Endodermal cell (in vitro differentiated cells): Measurements from ENCODE around the gene AGXT2. TPM values are rescaled to one million over a fixed set of nuclear protein-coding genes. Genes with fewer than 3 reads are reported as not detected.

Experiments
- DNase-seq: peaks from one replicate; pipeline ENCODE4 v3.0.0-alpha.2; 2017
- H3K27ac ChIP-seq: 2 replicates; pipeline ENCODE4 v1.5.1; 2013; ENCODE audit warnings: mild to moderate bottlenecking, low read depth, low read length, moderate library complexity
- H3K27me3 ChIP-seq: 2 replicates; pipeline ENCODE4 v1.6.1; 2013; ENCODE audit warnings: mild to moderate bottlenecking, low read length, moderate library complexity; ENCODE audit not compliant: insufficient read depth, control insufficient read depth, poor library complexity, severe bottlenecking
- H3K36me3 ChIP-seq: 2 replicates; pipeline ENCODE4 v1.7.0; 2013; ENCODE audit warnings: mild to moderate bottlenecking, low read length, moderate library complexity; ENCODE audit not compliant: control insufficient read depth, insufficient read depth
- H3K4me1 ChIP-seq: one replicate; pipeline ENCODE4 v1.7.0; 2013; ENCODE audit warnings: low read length; ENCODE audit not compliant: control insufficient read depth, insufficient read depth
- H3K4me3 ChIP-seq: 2 replicates; pipeline ENCODE4 v1.5.1; 2013; ENCODE audit warnings: mild to moderate bottlenecking, low read length, moderate library complexity
- H3K9ac ChIP-seq: 2 replicates; pipeline ENCODE4 v1.6.1; 2013; ENCODE audit warnings: mild to moderate bottlenecking, low read length, moderate library complexity; ENCODE audit not compliant: poor library complexity, severe bottlenecking; ENCODE audit errors: extremely low read depth
- H3K9me3 ChIP-seq: 2 replicates; pipeline ENCODE4 v1.6.1; 2013; ENCODE audit warnings: mild to moderate bottlenecking, low read length, moderate library complexity; ENCODE audit not compliant: control insufficient read depth
- H3K27ac Mint-ChIP-seq: 2 replicates; pipeline ENCODE4 v1.8.0; 2020; ENCODE audit warnings: mixed read lengths
- H3K27me3 Mint-ChIP-seq: 2 replicates; pipeline ENCODE4 v1.8.0; 2021; ENCODE audit warnings: mild to moderate bottlenecking, mixed read lengths; ENCODE audit not compliant: insufficient read depth
- H3K36me3 Mint-ChIP-seq: 2 replicates; pipeline ENCODE4 v1.8.0; 2020; ENCODE audit warnings: low read depth, mixed read lengths
- H3K4me1 Mint-ChIP-seq: 2 replicates; pipeline ENCODE4 v1.8.0; 2020; ENCODE audit warnings: mixed read lengths
- H3K4me3 Mint-ChIP-seq: 2 replicates; pipeline ENCODE4 v1.8.0; 2020; ENCODE audit warnings: mild to moderate bottlenecking, moderate library complexity, mixed read lengths
- H3K9me3 Mint-ChIP-seq: 2 replicates; pipeline ENCODE4 v1.8.0; 2020; ENCODE audit warnings: mild to moderate bottlenecking, mixed read lengths
- CTCF ChIP-seq: fragments of 200-600 bp; sonication (generic); conservative IDR thresholded peaks from 2 replicates; pipeline ENCODE4 v1.5.0; 2021; ENCODE audit warnings: antibody characterized with exemption, mild to moderate bottlenecking
- WGBS, 2 experiments: methylation state at CpG; one replicate each; pipeline versions ENCODE4 v1.1.5 to v1.1.7; 2013; ENCODE audit warnings: missing lambda C conversion rate in 2 of 2, mixed read lengths in 1 of 2; ENCODE audit not compliant: insufficient coverage in 1 of 2, insufficient read length in 1 of 2; 5-methylcytosine and 5-hydroxymethylcytosine counted together
- total RNA-seq, 2 donors: library from RNA; stranded (reverse); fragmentation: NEBNext Ultra II Directional in 1 of 2; extraction: Animal tissue kit (Norgen Biotek cat#: 25700) in 1 of 2; gene quantifications; 2 replicates in 1 of 2; 3 replicates in 1 of 2; pipeline ENCODE4 v1.2.1, GENCODE V29; 2021

Gene AGXT2
- total RNA-seq, 2 donors from 2014 or later, result not detected

- WGBS, 2 experiments, result 80 to 100% methylated on average over 1 to 5 of the region's 5 CpGs
- no peak overlapping the region for H3K4me3 Mint-ChIP-seq
- H3K36me3 Mint-ChIP-seq, result no peaks in the 10 kb centered on the region
- Histone ChIP-seq H3K27me3 (no peaks in the 10 kb centered on the region), H3K4me1 (no peaks in the 10 kb centered on the region), H3K4me3 (no peak overlapping the region), H3K9me3 (no peaks in the 10 kb centered on the region), H3K27ac (no peak overlapping the region), H3K9ac (no peak overlapping the region), H3K36me3 (no peaks in the 10 kb centered on the region)
- H3K27me3 Mint-ChIP-seq, result no peaks in the 10 kb centered on the region
- no peak for TF ChIP-seq CTCF
- no peaks in the 10 kb centered on the region for H3K4me1 Mint-ChIP-seq
- no peak overlapping the region for H3K27ac Mint-ChIP-seq
- H3K9me3 Mint-ChIP-seq, result no peaks in the 10 kb centered on the region
- no peak for DNase-seq
These were observed 18.6 kb upstream of the AGXT2 start for GRCh38 chr5:35066260-35066795.

GRCh38 chr5:35063414-35063813 lies 15.7 kb upstream of the AGXT2 start:
- Histone ChIP-seq H3K36me3 (no peaks in the 10 kb centered on the region), H3K4me1 (no peaks in the 10 kb centered on the region), H3K9ac (no peak overlapping the region), H3K4me3 (no peak overlapping the region), H3K27ac (no peak overlapping the region), H3K27me3 (no peaks in the 10 kb centered on the region), H3K9me3 (no peaks in the 10 kb centered on the region)
- no peaks in the 10 kb centered on the region for H3K36me3 Mint-ChIP-seq
- no peak overlapping the region for H3K27ac Mint-ChIP-seq
- no peak overlapping the region for H3K4me3 Mint-ChIP-seq
- DNase-seq, result no peak
- whole genome bisulfite sequencing, 2 experiments, result 94 to 96% methylated on average over 2 to 4 of the region's 4 CpGs
- H3K9me3 Mint-ChIP-seq, result no peaks in the 10 kb centered on the region
- TF ChIP-seq CTCF, result no peak
- H3K27me3 Mint-ChIP-seq, result no peaks in the 10 kb centered on the region
- H3K4me1 Mint-ChIP-seq, result peaks cover 2% of the 10 kb centered on the region

GRCh38 chr5:35061211-35061770 lies 13.5 kb upstream of the AGXT2 start:
- H3K27ac ChIP-seq, result no peak overlapping the region
- H3K4me1 Mint-ChIP-seq, result peaks cover 2% of the 10 kb centered on the region
- H3K36me3 Mint-ChIP-seq, result no peaks in the 10 kb centered on the region
- no peak overlapping the region for H3K9ac ChIP-seq
- no peak for DNase-seq
- no peak overlapping the region for H3K27ac Mint-ChIP-seq
- no peaks in the 10 kb centered on the region for H3K27me3 ChIP-seq
- H3K4me3 Mint-ChIP-seq, result no peak overlapping the region
- 92% methylated on average over 2 of the region's 2 CpGs; no CpG with 5 or more reads in 1 of the 2 experiments for WGBS, 2 experiments
- H3K36me3 ChIP-seq, result no peaks in the 10 kb centered on the region
- no peaks in the 10 kb centered on the region for H3K27me3 Mint-ChIP-seq
- H3K9me3 ChIP-seq, result no peaks in the 10 kb centered on the region
- H3K9me3 Mint-ChIP-seq, result no peaks in the 10 kb centered on the region
- no peak for TF ChIP-seq CTCF
- no peak overlapping the region for H3K4me3 ChIP-seq
- no peaks in the 10 kb centered on the region for H3K4me1 ChIP-seq
